Measurements from ENCODE around the gene PTPRT. TPM values are rescaled to one million over a fixed set of nuclear protein-coding genes. Genes with fewer than 3 reads are reported as not detected.

The PTPRT gene
- under 0.01 and 0.07 TPM in 2 replicates for total RNA-seq

GRCh38 chr20:43189554-43190331, at the start of gene PTPRT:
TSS of gene PTPRT (minus strand) at chr20:43189906. CDS start at chr20:43189733, 173 bp downstream.

Data from smooth muscle cell of the pulmonary artery (primary cell).